Testis (tissue), 3 donors: ENCODE measurements around the gene LNPEP. TPM values are rescaled to one million over a fixed set of nuclear protein-coding genes. Genes with fewer than 3 reads are reported as not detected.

ENCODE experiments used
- DNase-seq: peaks from one replicate; pipeline ENCODE4 v3.0.0-alpha.2; 2019
- H3K27ac ChIP-seq, 2 donors: fragments of 200-600 bp; sonication (generic); one replicate each; pipeline ENCODE4 v1.5.1; 2019
- H3K27me3 ChIP-seq: fragments of 200-600 bp; sonication (generic); one replicate; pipeline ENCODE4 v1.5.1; 2019
- H3K36me3 ChIP-seq: fragments of 200-600 bp; sonication (generic); one replicate; pipeline ENCODE4 v1.5.1; 2017; ENCODE audit warnings: low read depth; ENCODE audit errors: missing control alignments
- H3K4me1 ChIP-seq: fragments of 200-600 bp; sonication (generic); one replicate; pipeline ENCODE4 v1.5.1; 2019
- H3K4me3 ChIP-seq, 2 donors: fragments of 200-600 bp; sonication (generic); one replicate each; pipeline ENCODE4 v1.5.1; 2017 to 2019
- H3K9me3 ChIP-seq: fragments of 200-600 bp; sonication (generic); one replicate; pipeline ENCODE4 v1.5.1; 2017
- POLR2A ChIP-seq: fragments of 450-650 bp; IDR thresholded peaks from one replicate; pipeline ENCODE4 v1.6.1; 2017; ENCODE audit warnings: antibody characterized with exemption, mild to moderate bottlenecking, moderate library complexity
- whole genome bisulfite sequencing, 2 donors: methylation state at CpG; one replicate each; pipeline ENCODE4 v1.1.5; 2018; 5-methylcytosine and 5-hydroxymethylcytosine counted together
- intact Hi-C: fragments of 100-400 bp; cut with DNase I; formaldehyde crosslinking; loops from one replicate; pipeline ENCODE4 v1.15.1; 2023; ENCODE audit warnings: low total_unique reads
- polyA plus RNA-seq: library from polyadenylated mRNA; stranded (reverse); fragments of 350-450 nt; fragmentation: Illumina TruSeq; extraction: RNeasy Lipid Tissue Mini Kit (QIAGEN cat#74804); gene quantifications from one replicate; pipeline ENCODE4 v1.2.3, GENCODE V29; 2014; ENCODE audit warnings: low read depth, low replicate concordance; ENCODE audit not compliant: insufficient read depth
- total RNA-seq, 2 donors: library from RNA; depleted of rRNA; stranded (reverse); fragments of >200 nt; gene quantifications; one replicate each; pipeline ENCODE4 v1.2.3, GENCODE V29; 2016
- TF ChIP-seq, protein P1 (sequence below), 3 experiments: fragments of 450-650 bp in 2 of 3; fragments of 200-600 bp in 1 of 3; sonication (generic) in 1 of 3; IDR thresholded peaks; one replicate each; pipeline ENCODE4 v1.5.1; 2016 to 2019; ENCODE audit warnings: antibody characterized with exemption in 3 of 3, mild to moderate bottlenecking in 2 of 3, moderate library complexity in 1 of 3

Gene LNPEP
- total and polyA plus RNA-seq, 3 donors from 2014 or later = 10.9 to 33.1 (median 28.0) TPM

- Histone ChIP-seq H3K27me3 (no peaks in the 10 kb centered on the region), H3K27ac (no peak overlapping the region), H3K36me3 (no peaks in the 10 kb centered on the region), H3K4me3 (no peak overlapping the region), H3K9me3 (no peaks in the 10 kb centered on the region), H3K4me1 (no peaks in the 10 kb centered on the region)
- no peak for TF ChIP-seq POLR2A
- TF ChIP-seq, protein P1, sequence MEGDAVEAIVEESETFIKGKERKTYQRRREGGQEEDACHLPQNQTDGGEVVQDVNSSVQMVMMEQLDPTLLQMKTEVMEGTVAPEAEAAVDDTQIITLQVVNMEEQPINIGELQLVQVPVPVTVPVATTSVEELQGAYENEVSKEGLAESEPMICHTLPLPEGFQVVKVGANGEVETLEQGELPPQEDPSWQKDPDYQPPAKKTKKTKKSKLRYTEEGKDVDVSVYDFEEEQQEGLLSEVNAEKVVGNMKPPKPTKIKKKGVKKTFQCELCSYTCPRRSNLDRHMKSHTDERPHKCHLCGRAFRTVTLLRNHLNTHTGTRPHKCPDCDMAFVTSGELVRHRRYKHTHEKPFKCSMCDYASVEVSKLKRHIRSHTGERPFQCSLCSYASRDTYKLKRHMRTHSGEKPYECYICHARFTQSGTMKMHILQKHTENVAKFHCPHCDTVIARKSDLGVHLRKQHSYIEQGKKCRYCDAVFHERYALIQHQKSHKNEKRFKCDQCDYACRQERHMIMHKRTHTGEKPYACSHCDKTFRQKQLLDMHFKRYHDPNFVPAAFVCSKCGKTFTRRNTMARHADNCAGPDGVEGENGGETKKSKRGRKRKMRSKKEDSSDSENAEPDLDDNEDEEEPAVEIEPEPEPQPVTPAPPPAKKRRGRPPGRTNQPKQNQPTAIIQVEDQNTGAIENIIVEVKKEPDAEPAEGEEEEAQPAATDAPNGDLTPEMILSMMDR (IDR thresholded peaks at IDR 0.05) = no peak
- no peak for DNase-seq
- intact Hi-C loops = no loop called here
- WGBS, 2 donors = 70 to 72% methylated on average over 4 of the region's 4 CpGs
Measured at GRCh38 chr5:96962540-96962991, 26.7 kb downstream of the LNPEP start.

GRCh38 chr5:96963267-96963666 lies 27.4 kb downstream of the LNPEP start:
- intact Hi-C loops = no loop called here
- TF ChIP-seq POLR2A = no peak
- TF ChIP-seq, protein P1 (IDR thresholded peaks at IDR 0.05) = no peak
- Histone ChIP-seq H3K27ac (no peak overlapping the region), H3K36me3 (no peaks in the 10 kb centered on the region), H3K9me3 (no peaks in the 10 kb centered on the region), H3K4me1 (no peaks in the 10 kb centered on the region), H3K27me3 (no peaks in the 10 kb centered on the region), H3K4me3 (no peak overlapping the region)
- DNase-seq = no peak
- WGBS, 2 donors = 36 to 55% methylated on average over 3 of the region's 3 CpGs

DNA sequence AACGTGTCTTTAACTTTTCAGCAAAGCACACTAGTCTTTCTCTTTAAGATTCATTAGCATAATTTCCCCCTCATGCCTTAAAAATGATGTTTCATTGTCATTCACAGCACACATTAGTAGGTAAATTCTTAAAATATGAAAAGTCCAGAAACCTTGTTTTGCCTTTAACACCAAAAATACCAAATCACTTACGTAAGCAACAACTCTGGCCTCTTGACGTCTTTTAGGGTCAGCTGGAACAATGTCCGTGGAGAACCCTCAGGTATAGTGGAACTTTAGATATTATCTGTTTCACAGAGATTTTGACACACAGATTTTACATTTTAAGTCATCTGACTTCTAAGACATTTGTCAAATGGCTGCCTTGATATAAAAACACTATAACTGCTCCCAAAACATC lies 30.9 kb downstream of the LNPEP start:
- DNase-seq = no peak
- no peaks in the 10 kb centered on the region for H3K4me1 ChIP-seq
- no peaks in the 10 kb centered on the region for H3K9me3 ChIP-seq
- WGBS, 2 donors = 87 to 88% methylated on average over 4 of the region's 4 CpGs
- intact Hi-C loops = no loop called here
- TF ChIP-seq POLR2A = no peak
- TF ChIP-seq, protein P1 (IDR thresholded peaks at IDR 0.05) = no peak
- H3K4me3 ChIP-seq = no peak overlapping the region
- H3K36me3 ChIP-seq = no peaks in the 10 kb centered on the region
- no peaks in the 10 kb centered on the region for H3K27me3 ChIP-seq
- no peak overlapping the region for H3K27ac ChIP-seq

- Histone ChIP-seq H3K4me1 (no peaks in the 10 kb centered on the region), H3K9me3 (no peaks in the 10 kb centered on the region), H3K36me3 (no peaks in the 10 kb centered on the region), H3K4me3 (no peak overlapping the region), H3K27ac (no peak overlapping the region), H3K27me3 (no peaks in the 10 kb centered on the region)
- TF ChIP-seq, protein P1 (IDR thresholded peaks at IDR 0.05) = no peak
- no peak for TF ChIP-seq POLR2A
- intact Hi-C loops = no loop called here
- no peak for DNase-seq
- 44 to 53% methylated on average over 1 of the region's 1 CpG for WGBS, 2 donors
Measured at GRCh38 chr5:96967400-96967799, 31.5 kb downstream of the LNPEP start.

DNA sequence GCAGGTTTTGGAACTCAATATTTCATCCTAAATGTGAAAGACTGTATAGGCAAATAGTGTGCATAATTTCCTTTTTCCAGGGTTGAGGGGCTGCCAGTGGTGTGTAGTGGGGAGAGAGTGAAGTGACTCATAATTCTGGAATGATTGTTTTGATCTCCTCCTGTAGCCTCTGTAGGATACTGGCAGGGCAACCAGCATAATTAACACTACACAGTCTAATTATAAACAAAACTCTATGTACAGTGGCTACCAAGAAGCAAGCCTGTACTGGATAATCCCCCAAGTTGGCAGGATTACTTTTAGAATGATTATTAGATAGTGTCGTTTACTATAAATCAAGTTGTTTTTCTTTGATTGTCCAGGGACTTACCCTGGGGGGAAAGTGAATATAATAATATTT lies 32.2 kb downstream of the LNPEP start:
- no peak for TF ChIP-seq POLR2A
- TF ChIP-seq, protein P1 (IDR thresholded peaks at IDR 0.05) = no peak
- Histone ChIP-seq H3K4me3 (no peak overlapping the region), H3K27me3 (no peaks in the 10 kb centered on the region), H3K36me3 (no peaks in the 10 kb centered on the region), H3K27ac (no peak overlapping the region), H3K9me3 (no peaks in the 10 kb centered on the region), H3K4me1 (no peaks in the 10 kb centered on the region)
- no peak for DNase-seq
- WGBS, 2 donors = 53 to 71% methylated on average over 1 of the region's 1 CpG
- intact Hi-C loops = no loop called here
